ENCODE data around the gene CCT7. TPM values are rescaled to one million over a fixed set of nuclear protein-coding genes. Genes with fewer than 3 reads are reported as not detected.
"Not testable (repeated sequence)": the region's sequence is repeated elsewhere in the genome, so short reads cannot be mapped to it uniquely, and the experiment has no call there.

CCT7 gene
- 562 and 584 TPM in 2 replicates for total RNA-seq

- peak; percentile 84 for DNase-seq (ENCODE audit: low spot score)
- Mint-ChIP-seq H3K9me3 (no peaks in the 10 kb centered on the region), H3K27ac (peak within 1 kb of the TSS; percentile 92), H3K4me3 (ENCODE audit: low read depth) (peak within 1 kb of the TSS; percentile 96), H3K4me1 (ENCODE audit: low read depth) (peaks cover 31% of the 10 kb centered on the region), H3K36me3 (ENCODE audit: low read depth) (peaks cover 34% of the 10 kb centered on the region), H3K27me3 (ENCODE audit: low read depth) (no peaks in the 10 kb centered on the region)
- intact Hi-C loops (cut with micrococcal nuclease): loop anchor here (1.0 to 10.0 kb wide), 8 partner anchors 20 to 1221 kb away; partner anchors contain the start of genes ALMS1, EGR4, INO80B and SFXN5
These were observed at the start of gene CCT7 for GRCh38 chr2:73233932-73234832. CCT7 (plus strand) TSS chr2:73234308; CDS start chr2:73234379, 71 bp downstream.

GRCh38 chr2:73185965-73186364, 48.1 kb upstream of the CCT7 start:
- Mint-ChIP-seq H3K27ac (no peak overlapping the region), H3K4me3 (ENCODE audit: low read depth) (no peak overlapping the region), H3K27me3 (ENCODE audit: low read depth) (peaks cover 24% of the 10 kb centered on the region), H3K4me1 (ENCODE audit: low read depth) (peaks cover 4% of the 10 kb centered on the region), H3K9me3 (no peaks in the 10 kb centered on the region), H3K36me3 (ENCODE audit: low read depth) (no peaks in the 10 kb centered on the region)
- no peak for DNase-seq (ENCODE audit: low spot score)
- intact Hi-C loops (cut with micrococcal nuclease): no loop called here

DNA sequence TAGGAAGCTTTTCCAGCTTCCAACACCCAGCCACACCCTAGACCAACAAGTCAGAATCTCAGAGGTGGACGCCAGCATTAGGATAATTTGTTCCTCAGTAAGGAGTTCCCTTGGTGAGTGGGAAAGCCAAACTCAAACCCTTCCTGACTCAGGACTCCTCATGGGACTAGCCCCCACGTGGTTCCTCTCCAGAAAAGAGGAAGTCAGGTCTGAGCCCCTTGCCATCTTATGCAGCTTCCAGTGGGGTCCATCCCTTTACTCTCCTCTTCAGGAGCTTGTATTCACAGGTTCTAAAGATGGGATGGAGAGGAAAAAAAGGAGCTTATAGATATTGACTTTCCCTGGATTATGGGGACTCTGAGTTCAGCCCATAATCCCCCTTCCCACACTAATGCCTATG, 46.6 kb upstream of the CCT7 start:
- intact Hi-C loops (cut with micrococcal nuclease): no loop called here
- DNase-seq (ENCODE audit: low spot score): no peak
- no peaks in the 10 kb centered on the region for H3K36me3 Mint-ChIP-seq (ENCODE audit: low read depth)
- no peak overlapping the region for H3K4me3 Mint-ChIP-seq (ENCODE audit: low read depth)
- H3K27me3 Mint-ChIP-seq (ENCODE audit: low read depth): peaks cover 21% of the 10 kb centered on the region
- no peaks in the 10 kb centered on the region for H3K9me3 Mint-ChIP-seq
- H3K27ac Mint-ChIP-seq: no peak overlapping the region
- no peaks in the 10 kb centered on the region for H3K4me1 Mint-ChIP-seq (ENCODE audit: low read depth)

DNA sequence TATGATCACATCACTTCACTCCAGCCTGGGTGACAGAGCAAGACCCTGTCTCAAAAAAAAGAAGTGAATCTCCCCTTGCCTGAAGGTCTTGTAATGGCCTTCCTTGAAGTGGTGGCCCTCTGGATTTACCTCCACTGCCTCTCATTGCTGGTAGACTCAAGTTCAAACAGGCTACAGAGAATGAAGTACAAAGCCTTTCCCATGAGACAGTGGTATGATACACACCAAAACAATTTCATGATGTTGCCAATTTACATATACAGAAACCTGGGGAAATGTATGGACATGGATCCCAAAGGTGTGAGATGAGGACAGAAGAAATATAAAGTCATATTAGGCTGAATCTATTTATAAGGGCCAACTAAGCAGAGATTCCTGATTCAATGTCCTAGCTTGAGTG, 36.5 kb upstream of the CCT7 start:
- Mint-ChIP-seq H3K36me3 (ENCODE audit: low read depth) (no peaks in the 10 kb centered on the region), H3K27me3 (ENCODE audit: low read depth) (peaks cover 27% of the 10 kb centered on the region), H3K27ac (no peak overlapping the region), H3K9me3 (no peaks in the 10 kb centered on the region), H3K4me1 (ENCODE audit: low read depth) (no peaks in the 10 kb centered on the region), H3K4me3 (ENCODE audit: low read depth) (no peak overlapping the region)
- intact Hi-C loops (cut with micrococcal nuclease): no loop called here
- no peak for DNase-seq (ENCODE audit: low spot score)

- peaks cover 41% of the 10 kb centered on the region for H3K27me3 Mint-ChIP-seq (ENCODE audit: low read depth)
- DNase-seq (ENCODE audit: low spot score): not testable (repeated sequence)
These were observed 33.8 kb upstream of the CCT7 start for GRCh38 chr2:73200281-73200680.

GRCh38 chr2:73202156-73203054, 31.7 kb upstream of the CCT7 start, which contains the start of gene NOTO:
NOTO (plus strand) TSS chr2:73202574; CDS start chr2:73202667, 93 bp downstream.
- Mint-ChIP-seq H3K4me3 (ENCODE audit: low read depth) (peak within 1 kb of the TSS; percentile 13), H3K27ac (no peak within 1 kb of the TSS), H3K36me3 (ENCODE audit: low read depth) (no peaks in the 10 kb centered on the region), H3K27me3 (ENCODE audit: low read depth) (peaks cover 43% of the 10 kb centered on the region), H3K4me1 (ENCODE audit: low read depth) (no peaks in the 10 kb centered on the region), H3K9me3 (no peaks in the 10 kb centered on the region)
- DNase-seq (ENCODE audit: low spot score): no peak
- intact Hi-C loops (cut with micrococcal nuclease): no loop called here

More at GRCh38 chr2:73200281-73200680, 33.8 kb upstream of the CCT7 start:
- H3K4me3 Mint-ChIP-seq (ENCODE audit: low read depth); H3K27ac Mint-ChIP-seq; H3K9me3 Mint-ChIP-seq; H3K36me3 Mint-ChIP-seq (ENCODE audit: low read depth); H3K4me1 Mint-ChIP-seq (ENCODE audit: low read depth); intact Hi-C loops (cut with micrococcal nuclease): not testable (repeated sequence)

DNA sequence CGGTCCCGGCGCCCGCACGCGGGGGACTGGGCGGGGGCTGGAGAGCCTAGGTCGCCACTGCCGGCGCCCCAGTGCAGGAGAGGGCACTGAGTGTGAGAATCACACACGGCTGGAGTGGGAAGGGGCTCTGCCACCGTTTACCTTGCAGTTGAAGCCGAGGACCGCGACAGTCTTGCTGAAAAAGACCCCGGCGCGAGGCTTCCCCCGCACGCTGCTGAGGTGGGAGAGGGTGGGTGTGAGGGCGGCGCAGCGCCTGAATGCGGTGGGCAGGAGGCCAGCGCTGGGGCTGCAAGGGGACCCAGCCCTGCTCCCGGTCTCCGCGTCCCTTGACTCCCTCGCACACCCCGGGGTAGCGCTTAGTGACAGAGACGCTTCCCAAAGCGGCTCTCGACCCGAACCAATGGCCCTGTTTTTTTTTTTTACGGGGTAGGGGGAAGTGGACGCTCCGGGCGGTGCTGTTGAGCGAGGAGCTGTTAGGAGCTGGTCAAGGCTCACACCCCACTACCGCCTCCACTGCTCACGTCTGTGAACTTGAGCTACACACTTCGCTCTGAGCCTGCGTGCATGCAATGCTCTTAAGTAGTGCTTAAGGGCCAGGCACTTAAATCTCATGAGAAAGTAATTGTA, 30.9 kb upstream of the CCT7 start:
- DNase-seq (ENCODE audit: low spot score): no peak
- H3K36me3 Mint-ChIP-seq (ENCODE audit: low read depth): no peaks in the 10 kb centered on the region
- no peaks in the 10 kb centered on the region for H3K9me3 Mint-ChIP-seq
- intact Hi-C loops (cut with micrococcal nuclease): no loop called here
- no peak overlapping the region for H3K27ac Mint-ChIP-seq
- peaks cover 42% of the 10 kb centered on the region for H3K27me3 Mint-ChIP-seq (ENCODE audit: low read depth)
- H3K4me1 Mint-ChIP-seq (ENCODE audit: low read depth): no peaks in the 10 kb centered on the region
- no peak overlapping the region for H3K4me3 Mint-ChIP-seq (ENCODE audit: low read depth)

DNA sequence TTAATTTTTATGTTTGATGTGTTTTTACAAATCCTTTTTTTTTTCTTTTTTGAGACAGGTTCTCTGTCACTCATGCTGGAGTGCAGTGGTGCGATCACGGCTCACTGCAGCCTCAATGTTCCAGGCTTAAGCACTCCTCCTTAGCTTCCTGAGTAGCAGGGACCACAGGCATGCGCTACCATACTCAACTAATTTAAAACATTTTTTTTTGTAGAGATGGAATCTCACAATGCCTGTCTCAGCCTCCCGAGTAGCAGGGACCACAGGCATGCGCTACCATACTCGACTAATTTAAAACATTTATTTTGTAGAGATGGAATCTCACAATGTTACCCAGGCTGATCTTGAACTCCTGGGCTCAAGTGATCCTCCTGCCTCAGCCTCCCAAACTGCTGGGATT, 28.5 kb upstream of the CCT7 start:
- Mint-ChIP-seq H3K4me3 (ENCODE audit: low read depth) (no peak overlapping the region), H3K9me3 (no peaks in the 10 kb centered on the region), H3K36me3 (ENCODE audit: low read depth) (no peaks in the 10 kb centered on the region), H3K4me1 (ENCODE audit: low read depth) (no peaks in the 10 kb centered on the region), H3K27ac (no peak overlapping the region), H3K27me3 (ENCODE audit: low read depth) (peaks cover 49% of the 10 kb centered on the region)
- DNase-seq (ENCODE audit: low spot score): no peak
- intact Hi-C loops (cut with micrococcal nuclease): no loop called here

- no peak for DNase-seq (ENCODE audit: low spot score)
- H3K27me3 Mint-ChIP-seq (ENCODE audit: low read depth): peaks cover 37% of the 10 kb centered on the region
- H3K9me3 Mint-ChIP-seq: no peaks in the 10 kb centered on the region
- intact Hi-C loops (cut with micrococcal nuclease): no loop called here
- peaks cover 6% of the 10 kb centered on the region for H3K4me1 Mint-ChIP-seq (ENCODE audit: low read depth)
- no peaks in the 10 kb centered on the region for H3K36me3 Mint-ChIP-seq (ENCODE audit: low read depth)
- no peak overlapping the region for H3K4me3 Mint-ChIP-seq (ENCODE audit: low read depth)
- H3K27ac Mint-ChIP-seq: no peak overlapping the region
These were observed 25.9 kb upstream of the CCT7 start for GRCh38 chr2:73208258-73208657.

- Mint-ChIP-seq H3K4me3 (ENCODE audit: low read depth) (no peak overlapping the region), H3K4me1 (ENCODE audit: low read depth) (peaks cover 16% of the 10 kb centered on the region), H3K36me3 (ENCODE audit: low read depth) (no peaks in the 10 kb centered on the region), H3K27me3 (ENCODE audit: low read depth) (peaks cover 26% of the 10 kb centered on the region), H3K9me3 (no peaks in the 10 kb centered on the region), H3K27ac (no peak overlapping the region)
- intact Hi-C loops (cut with micrococcal nuclease): loop anchor here (5.0 kb wide), 1 partner anchor 82 kb away; the partner anchor contains the start of gene EGR4
- no peak for DNase-seq (ENCODE audit: low spot score)
These were observed 24.1 kb upstream of the CCT7 start for GRCh38 chr2:73210019-73210418.

- Mint-ChIP-seq H3K27ac (no peak overlapping the region), H3K27me3 (ENCODE audit: low read depth) (peaks cover 21% of the 10 kb centered on the region), H3K9me3 (no peaks in the 10 kb centered on the region), H3K4me3 (ENCODE audit: low read depth) (no peak overlapping the region), H3K36me3 (ENCODE audit: low read depth) (no peaks in the 10 kb centered on the region), H3K4me1 (ENCODE audit: low read depth) (peaks cover 22% of the 10 kb centered on the region)
- no peak for DNase-seq (ENCODE audit: low spot score)
- intact Hi-C loops (cut with micrococcal nuclease): loop anchor here (5.0 kb wide), 1 partner anchor 82 kb away; the partner anchor contains the start of gene EGR4
These were observed 23.4 kb upstream of the CCT7 start for GRCh38 chr2:73210696-73211095.

DNA sequence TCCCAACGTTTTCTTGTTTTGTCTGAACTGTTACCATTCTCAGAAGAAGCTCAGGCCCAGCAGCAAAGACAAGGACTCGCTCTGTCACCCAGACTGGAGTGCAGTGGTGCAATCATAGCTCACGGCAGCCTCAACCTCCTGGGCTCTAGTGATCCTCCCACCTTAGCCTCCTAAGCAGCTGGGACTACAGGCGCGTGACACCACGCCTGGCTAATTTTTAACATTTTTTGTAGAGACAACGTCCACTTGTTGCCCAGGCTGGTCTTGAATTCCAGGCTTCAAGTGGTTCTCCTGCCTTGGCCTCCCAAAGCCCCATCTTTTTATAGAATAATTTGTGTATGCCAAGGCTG, 22.0 kb upstream of the CCT7 start:
- Mint-ChIP-seq H3K36me3 (ENCODE audit: low read depth) (no peaks in the 10 kb centered on the region), H3K27ac (no peak overlapping the region), H3K9me3 (no peaks in the 10 kb centered on the region), H3K4me3 (ENCODE audit: low read depth) (no peak overlapping the region), H3K4me1 (ENCODE audit: low read depth) (peaks cover 24% of the 10 kb centered on the region), H3K27me3 (ENCODE audit: low read depth) (peaks cover 18% of the 10 kb centered on the region)
- no peak for DNase-seq (ENCODE audit: low spot score)
- intact Hi-C loops (cut with micrococcal nuclease): loop anchor here (1.0 to 5.0 kb wide), 2 partner anchors 35 to 80 kb away; partner anchors contain the start of gene EGR4

Data from activated T-helper 2 cell treated with anti-CD3 and anti-CD28 coated beads, Interferon-gamma antibody, Interleukin-2, Interleukin-4, amounts not matched to agents 10 μg/mL and 5 μg/mL and 100 μg/mL, durations not matched to agents 14 hours and 24 hours and 36 hours (primary cell).